GM12873 (cell line): Measurements from ENCODE around the gene OR10T2.

Experiments
- CTCF ChIP-seq: IDR thresholded peaks from 2 replicates; pipeline ENCODE4 v1.5.1; 2012; ENCODE audit warnings: low read depth, mild to moderate bottlenecking, moderate library complexity, low read length, control low read depth; ENCODE audit not compliant: insufficient read depth; ENCODE audit errors: missing control alignments

OR10T2 gene

GRCh38 chr1:158398818-158399514 lies at the start of gene OR10T2:
Gene OR10T2, minus strand, starts transcription at chr1:158399466. Its CDS starts 0 bp downstream, at chr1:158399466.
- TF ChIP-seq CTCF: no peak

GRCh38 chr1:158445376-158445775 lies 46.1 kb upstream of the OR10T2 start:
- TF ChIP-seq CTCF: no peak

GRCh38 chr1:158434741-158435140 lies 35.5 kb upstream of the OR10T2 start:
- TF ChIP-seq CTCF: no peak

- TF ChIP-seq CTCF: no peak
These were observed 26.9 kb upstream of the OR10T2 start, which contains the start of gene OR10K2 for GRCh38 chr1:158426137-158426536. Gene OR10K2, minus strand, starts transcription at chr1:158426237. Its CDS starts 5,371 bp downstream, at chr1:158420866.

GRCh38 chr1:158425027-158425426 lies 25.8 kb upstream of the OR10T2 start:
- no peak for TF ChIP-seq CTCF

- no peak for TF ChIP-seq CTCF
These were observed 22.9 kb upstream of the OR10T2 start for GRCh38 chr1:158422212-158422611.

GRCh38 chr1:158417586-158417985 lies 18.3 kb upstream of the OR10T2 start:
- no peak for TF ChIP-seq CTCF
